HG02798 (cell line): ENCODE results near the gene CSPG4.
"Not testable (repeated sequence)": the region's sequence is repeated elsewhere in the genome, so short reads cannot be mapped to it uniquely, and the experiment has no call there.

Experiments
- ATAC-seq: cut with Tn5 transposase; IDR thresholded peaks from one replicate; pipeline ENCODE4 v1.9.1; 2021; ENCODE audit warnings: mild to moderate bottlenecking; ENCODE audit not compliant: unreplicated experiment, poor library complexity

Gene CSPG4

DNA sequence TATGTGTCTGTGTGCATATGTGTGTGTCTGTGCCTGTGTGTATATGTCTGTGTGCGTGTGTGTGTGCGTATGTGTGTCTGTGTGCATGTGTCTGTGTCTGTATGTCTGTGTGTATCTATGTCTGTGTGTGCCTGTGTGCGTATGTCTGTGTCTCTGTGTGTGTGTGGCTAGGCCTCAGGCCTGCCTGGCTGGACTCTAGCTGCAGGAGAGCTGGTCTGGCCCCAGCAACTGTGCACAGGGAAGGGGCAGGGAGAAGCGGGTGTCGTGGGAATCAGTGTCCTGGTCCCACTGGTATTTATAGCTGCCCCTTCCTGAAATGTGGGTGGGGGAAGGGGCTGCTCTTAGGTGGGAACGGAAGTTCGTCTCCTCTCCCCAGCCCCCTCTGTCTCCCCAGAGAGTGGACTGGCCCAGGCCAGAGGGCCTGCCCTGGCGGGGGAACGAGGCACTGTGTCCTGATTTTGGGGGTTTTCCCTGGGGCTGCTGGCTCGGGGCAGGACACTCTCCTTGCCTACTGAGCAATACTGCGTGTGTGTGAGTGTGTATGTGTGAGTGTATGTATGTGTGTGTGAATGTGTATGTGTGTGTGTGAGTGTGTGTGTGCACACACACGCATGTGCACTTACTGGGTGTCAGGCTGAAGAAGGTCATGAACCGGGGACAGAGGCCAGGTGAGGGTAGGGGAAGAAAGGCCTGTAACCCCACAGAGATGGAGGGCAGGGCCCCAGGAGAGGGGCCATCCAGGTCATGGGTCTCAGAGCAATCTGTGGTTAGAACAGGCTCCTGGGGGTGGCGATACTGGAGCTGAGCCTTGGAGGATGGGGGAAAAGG lies 6.6 kb downstream of the CSPG4 start:
- ATAC-seq = no peak

DNA sequence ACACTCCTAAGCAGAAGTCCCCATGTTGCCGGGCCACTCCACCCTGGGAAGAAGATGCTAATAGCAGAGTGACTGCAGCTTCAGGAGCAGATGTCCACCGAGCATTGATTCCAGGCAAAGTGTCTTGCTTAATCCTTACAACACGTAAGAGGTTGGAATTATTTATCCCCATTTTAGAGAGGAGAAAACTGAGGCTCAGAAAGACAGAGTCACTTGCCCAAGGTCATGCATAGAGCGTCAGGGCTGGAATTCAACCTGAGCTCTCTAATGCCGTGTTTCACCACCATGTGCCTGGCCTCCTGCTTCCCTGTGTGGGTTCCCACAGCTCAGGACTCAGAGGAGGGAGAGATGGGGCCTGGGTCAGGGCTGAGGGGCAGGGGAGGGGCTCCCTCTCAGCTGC lies 7.3 kb downstream of the CSPG4 start:
- ATAC-seq = not testable (repeated sequence)

DNA sequence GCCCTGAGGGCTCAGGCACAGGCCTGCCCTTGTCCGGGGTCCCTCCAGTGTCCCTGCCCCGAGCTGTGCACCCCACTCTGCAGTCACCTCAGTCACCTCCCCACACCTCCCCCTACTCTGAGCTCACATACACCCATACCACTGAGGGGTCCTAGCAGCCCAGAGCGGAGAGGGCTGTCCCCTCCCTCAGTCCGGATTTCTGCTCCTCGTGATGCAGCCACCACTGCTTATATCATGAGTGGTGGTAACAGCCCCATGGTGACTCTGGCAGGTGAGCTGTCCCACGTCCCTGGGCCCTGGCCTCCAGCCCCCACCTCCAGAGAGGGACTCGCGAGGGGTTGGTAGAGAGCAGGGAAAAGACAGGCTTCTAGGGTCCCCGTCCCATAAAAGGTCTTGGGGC lies 8.0 kb downstream of the CSPG4 start:
- ATAC-seq = no peak

DNA sequence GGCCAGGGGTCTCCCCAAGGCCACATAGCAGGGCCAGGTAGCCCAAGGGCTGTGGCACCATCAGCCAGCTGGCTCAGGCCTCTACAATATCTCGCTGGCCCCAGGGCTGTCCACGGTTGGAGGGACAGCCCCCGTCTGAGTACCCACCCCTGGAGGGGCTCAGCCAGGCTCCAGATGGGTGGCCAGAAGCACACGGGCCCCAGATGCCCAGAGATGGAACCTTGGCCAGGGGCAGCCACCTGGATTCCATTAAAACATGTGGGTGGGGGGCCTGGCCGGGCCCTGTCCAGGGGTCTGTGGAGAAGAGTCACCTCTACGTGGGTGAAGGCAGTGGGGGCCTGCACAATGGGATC lies 8.4 kb downstream of the CSPG4 start:
- no peak for ATAC-seq

DNA sequence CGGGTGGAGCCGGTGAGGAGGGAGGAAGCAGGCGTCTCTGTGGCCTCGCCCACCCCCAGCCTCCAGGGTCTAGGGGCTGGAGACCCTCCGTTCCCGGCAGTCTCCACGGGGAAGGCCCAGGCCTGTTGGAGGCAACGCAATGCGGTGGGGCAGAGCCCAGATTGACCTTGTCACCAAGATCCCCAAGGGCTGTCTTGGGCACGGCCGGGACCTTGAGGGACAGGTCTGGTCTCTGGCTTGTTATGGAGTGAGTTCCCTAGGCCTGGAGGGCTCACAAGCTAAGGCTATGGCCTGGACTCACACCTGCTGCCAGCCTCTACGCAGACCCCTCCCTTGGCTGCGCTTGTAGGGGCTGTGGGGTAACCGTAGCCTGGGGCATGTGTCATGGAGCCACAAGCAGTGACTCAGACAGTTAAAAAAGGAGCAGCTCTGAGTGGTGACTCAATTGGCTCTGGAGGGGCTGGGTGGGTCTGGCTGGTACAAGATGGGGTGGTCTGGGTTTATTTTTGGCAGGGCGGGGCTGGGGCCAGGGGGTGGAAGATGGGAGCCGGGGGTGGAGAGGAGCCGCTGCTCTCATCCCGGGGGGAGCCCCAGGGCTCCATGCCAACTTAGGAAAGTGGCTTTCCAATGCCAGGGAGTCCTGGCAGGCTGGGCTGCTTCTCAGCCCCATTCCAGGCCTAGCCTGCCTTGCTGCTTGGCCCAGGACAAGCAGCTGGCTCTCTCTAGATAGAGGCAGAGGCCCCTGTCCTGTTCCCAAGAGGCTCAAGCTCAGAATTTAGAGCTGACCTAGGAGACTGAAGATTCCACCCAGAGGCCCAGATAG lies 9.0 kb downstream of the CSPG4 start:
- ATAC-seq = not testable (repeated sequence)

DNA sequence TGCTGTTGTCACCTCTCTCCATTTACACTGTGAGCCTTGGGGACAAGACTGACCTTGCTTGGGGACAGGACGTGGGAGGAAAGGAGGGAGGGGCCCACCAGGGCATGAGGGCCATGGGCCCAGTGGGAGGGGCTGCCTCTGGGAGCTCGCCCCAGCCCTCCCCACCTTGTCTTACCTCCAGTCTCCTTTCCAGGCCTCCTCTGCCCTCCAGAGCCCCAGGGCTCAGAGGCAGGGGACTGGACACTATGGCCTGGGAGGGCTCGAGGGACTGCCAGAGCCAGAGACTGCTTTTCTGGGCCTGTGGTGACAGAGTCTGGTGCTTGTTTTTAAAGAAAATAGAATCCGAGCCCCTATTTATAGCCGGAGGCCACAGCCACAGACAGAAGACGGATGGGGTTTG lies 10.2 kb downstream of the CSPG4 start:
- no peak for ATAC-seq

DNA sequence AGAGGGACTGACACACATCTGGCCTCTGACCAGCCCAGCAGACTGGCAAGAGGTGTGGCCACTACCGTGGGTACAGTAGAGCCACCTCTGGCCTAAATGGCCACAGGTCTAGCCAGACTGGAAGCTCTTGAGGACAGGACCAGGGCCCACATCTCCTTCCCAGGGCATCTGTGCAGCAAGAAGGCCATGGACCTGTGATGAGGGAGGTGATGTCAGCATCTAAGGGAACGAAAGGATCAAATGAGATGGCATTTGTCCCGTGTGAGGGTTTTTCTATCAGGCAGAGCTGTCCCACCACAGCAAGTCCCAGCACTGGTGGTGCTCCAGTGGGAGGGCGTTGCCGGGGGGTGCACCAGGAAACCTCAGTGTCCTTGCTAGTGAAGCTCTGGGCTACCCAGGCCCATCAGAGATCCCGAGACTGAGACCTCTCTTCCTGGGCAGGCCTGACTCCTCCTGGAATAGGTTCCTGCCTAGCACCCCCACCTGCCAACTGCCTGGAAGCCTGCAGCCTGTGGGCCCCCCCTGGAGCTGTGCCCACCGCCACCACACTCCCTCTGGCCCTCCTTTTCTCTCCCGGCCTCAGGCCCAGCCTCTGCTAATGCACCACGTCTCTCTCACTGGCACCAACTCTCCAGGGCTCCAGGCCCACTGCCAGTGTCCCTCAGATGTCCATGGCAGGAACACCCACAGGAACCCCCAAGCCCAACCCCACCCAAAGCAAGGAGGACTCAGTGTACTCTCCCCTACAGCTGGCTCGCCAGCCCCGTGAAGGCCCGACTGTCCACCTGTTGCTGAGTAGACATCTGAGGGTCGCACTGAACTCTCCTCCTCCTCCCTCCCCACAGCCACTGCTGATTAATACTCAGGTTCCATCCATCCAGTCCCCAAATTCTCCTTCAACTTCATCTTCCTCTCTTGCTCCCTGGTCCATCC lies 11.3 kb downstream of the CSPG4 start:
- ATAC-seq = not testable (repeated sequence)

DNA sequence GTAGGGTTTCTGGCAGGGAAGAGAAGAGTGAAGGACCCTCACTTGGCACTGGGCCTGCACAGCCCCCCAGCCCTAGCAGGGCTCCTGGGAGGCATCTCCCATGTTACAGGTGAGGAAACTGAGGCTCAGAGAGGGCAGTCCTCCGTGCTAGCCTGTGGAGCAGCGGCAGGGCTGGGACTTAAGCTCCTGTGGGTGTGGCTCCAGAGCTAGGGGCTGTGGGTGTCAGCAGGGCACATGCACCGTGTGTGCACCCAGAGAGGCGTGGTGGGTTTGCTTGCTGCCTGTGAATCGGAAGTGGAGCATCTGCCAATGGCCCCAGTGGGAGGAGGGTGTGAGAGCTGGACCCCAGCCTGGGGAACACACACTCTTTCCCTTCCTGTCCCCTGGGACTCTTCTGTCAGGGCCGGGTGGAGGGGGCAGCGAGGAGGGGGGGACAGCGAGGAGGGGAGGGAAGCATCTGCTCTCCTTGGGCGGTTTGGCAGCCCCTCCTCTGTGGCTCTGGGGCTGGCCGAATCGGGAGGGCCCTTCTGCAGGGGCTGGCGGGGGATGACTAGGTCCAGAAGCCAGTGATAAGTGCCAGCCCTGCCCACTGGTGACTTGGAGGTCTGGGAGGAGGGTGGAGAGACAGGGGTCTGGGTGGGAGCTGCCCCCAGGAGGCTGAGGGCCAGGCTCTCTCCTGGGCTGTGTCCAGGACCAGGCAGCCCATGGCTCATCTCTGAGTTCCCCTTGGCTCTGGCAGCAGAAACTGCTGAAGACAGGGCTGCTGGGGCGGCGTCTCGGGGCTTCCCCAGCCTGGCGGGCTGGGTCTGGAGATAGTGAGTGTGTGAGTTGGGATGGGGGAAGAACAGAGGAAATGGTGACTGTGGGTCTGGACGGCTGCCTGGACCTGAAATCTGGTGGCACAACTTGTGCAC lies 12.4 kb downstream of the CSPG4 start:
- not testable (repeated sequence) for ATAC-seq

DNA sequence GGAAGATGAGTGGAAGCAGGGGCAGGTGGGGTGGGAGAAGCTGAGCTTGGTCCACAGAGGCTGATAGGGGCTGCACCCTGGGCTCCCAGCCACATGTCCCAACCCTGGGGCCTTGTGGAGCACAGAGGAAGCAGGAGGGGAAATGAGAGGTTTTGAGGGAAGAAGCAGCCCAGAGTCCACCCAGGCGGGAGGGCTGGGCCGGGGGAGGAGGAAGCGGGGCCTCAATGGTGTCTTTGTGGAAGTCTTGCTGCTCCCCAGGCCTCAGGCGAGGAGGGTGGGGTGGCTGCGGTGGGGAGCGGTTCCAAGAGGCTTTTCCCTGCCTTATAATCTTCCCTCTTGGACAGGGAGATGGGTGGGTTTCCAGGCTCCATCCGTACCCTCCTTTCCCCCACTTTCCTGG lies 13.1 kb downstream of the CSPG4 start:
- ATAC-seq = not testable (repeated sequence)

DNA sequence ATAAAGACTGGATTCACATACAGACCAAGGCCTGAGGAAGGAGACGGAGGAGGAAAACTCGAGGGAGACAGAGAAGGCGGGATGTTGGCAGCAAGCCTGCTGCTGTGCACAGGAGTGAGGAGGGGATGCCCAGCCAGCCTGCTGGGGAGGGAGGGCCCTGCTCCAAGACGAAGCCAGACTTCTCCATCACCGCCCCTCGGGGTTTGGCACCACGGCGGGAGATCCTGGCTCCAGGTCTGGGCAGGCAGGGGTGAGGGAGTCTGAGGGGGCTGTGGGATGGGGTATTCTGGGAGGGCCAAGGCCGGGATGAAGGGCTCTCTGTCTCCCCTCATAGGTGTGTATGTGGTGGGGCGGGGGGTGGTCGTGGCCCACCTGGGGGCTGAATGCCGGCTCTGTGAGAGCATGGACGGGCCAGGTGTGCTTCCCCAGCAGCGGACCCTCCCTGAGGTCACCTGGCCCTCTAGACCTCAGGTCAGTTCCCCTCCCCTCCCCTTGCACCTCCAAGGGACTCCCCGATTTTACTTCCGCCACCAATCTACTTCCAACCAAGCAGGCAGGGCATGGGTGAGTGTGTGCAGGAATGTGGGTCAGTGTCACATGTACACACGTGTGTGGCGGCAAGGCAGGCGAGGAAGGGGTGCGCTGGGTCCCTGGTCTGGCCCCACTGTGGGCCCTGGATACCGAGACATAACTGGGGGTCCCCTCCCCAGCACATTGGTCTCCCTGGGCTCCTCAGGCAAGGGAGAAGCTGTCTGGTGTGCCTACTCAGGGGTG lies 14.5 kb downstream of the CSPG4 start:
- not testable (repeated sequence) for ATAC-seq

DNA sequence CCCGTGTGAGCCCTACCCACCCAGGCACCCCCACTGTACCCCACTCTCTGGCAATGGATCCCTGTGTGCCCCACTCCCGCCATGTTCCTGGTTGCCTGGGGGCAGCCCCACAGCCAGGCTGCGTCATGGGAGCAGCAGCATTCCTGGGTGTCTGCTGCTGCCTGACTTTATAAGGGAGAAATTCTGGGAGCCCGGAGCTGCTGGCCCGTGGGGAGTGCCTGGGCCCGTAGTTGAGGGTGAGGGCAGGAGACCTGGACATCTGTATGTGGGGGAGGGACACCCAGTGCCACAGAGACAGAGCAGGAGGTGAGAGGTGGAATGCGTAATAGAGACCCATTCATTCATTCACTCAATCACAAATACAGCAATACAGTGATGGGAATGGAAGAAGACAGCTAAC lies 15.1 kb downstream of the CSPG4 start:
- ATAC-seq = no peak

DNA sequence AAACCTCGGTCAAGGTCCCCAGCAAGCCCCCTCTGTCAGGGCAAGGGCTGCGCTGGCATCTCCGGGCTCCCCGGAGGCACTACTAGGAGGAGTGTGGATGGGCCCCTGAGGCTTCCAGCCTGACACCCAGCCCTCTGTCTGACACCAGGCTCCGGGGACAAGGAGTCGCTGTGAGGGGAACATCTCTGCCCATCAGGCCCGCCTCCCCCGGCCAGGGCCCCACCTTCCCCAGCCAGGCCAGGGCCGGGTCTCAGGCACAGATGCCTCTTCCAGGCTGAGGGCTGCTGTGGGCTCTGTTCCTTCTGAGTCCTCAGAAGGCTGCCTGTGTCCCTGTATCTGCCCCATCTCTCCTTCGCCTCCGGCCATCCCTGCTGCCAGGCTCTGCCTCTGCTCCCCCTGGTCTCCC lies 15.8 kb downstream of the CSPG4 start:
- no peak for ATAC-seq

DNA sequence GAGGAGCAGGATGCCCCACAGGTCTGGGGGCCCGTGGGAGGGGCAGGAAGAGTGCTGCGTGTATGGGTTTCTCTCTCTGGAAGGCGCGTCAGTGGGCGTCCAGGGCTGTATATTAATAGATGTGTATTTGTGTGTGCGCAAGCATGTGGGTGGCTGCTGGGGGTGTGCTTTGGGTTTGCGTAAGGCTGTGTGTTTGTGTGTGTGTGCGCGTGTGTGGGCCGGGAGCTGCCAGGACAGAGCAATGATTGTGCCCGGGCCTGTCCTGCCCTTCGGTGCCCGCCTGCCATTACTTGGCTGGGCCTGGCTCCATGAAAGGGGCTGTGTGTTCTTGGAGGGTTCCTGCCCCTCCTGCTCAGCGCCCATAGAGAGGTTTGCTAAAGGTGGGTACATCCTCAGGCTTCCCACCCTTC lies 16.3 kb downstream of the CSPG4 start:
- ATAC-seq = no peak

DNA sequence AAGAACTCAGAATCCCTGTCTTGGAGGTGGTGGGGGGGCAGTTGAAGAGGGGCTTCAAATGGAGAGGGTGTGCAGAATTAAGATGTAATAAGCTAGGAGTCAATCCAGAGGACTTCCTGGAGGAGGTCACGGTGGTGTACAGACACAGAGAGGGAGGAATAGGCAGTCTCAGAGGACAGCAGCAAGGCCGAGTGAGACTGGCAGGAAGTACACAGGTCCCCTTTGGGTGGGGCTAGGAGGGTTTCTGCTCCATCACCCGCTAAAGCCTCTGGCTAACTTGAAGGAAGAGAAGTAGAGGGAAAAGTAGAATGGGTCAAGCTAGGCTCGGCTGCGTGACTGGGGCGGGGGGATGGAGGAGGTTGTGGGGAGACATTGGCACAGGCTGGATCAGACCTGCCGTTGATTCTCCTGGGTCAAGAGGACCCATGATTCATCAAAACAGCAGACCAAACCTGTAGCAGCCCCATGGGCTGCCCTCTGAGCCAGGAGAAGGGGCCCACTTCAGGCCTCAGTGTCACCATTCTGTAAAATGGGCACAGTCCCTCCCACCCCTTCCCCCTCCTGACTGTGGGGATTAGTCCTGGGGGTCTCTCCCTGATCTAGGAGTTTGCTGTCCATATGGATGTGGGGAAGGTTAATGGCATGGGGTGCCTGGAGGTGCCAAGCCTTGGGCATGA lies 16.9 kb downstream of the CSPG4 start:
- no peak for ATAC-seq

DNA sequence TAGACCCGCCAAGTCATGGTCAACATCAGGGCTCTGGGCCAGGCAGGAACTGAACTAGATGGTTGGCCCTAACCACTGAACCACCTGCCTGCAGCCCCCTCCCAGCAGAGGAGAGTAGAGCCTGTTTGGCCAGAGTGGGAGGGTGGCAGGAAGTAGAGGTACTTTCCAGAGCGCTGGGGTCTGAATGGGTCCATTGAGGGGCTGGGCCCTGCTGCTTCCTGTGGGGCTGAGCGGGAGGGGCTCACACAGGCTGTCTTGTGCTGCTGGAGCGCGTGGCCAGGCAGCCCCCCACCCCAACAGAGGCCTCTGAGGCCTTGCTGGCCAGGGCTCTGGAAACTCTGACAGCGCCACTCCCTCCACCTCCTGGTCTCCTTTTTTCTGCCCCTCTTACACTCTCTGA lies 17.4 kb downstream of the CSPG4 start:
- no peak for ATAC-seq

DNA sequence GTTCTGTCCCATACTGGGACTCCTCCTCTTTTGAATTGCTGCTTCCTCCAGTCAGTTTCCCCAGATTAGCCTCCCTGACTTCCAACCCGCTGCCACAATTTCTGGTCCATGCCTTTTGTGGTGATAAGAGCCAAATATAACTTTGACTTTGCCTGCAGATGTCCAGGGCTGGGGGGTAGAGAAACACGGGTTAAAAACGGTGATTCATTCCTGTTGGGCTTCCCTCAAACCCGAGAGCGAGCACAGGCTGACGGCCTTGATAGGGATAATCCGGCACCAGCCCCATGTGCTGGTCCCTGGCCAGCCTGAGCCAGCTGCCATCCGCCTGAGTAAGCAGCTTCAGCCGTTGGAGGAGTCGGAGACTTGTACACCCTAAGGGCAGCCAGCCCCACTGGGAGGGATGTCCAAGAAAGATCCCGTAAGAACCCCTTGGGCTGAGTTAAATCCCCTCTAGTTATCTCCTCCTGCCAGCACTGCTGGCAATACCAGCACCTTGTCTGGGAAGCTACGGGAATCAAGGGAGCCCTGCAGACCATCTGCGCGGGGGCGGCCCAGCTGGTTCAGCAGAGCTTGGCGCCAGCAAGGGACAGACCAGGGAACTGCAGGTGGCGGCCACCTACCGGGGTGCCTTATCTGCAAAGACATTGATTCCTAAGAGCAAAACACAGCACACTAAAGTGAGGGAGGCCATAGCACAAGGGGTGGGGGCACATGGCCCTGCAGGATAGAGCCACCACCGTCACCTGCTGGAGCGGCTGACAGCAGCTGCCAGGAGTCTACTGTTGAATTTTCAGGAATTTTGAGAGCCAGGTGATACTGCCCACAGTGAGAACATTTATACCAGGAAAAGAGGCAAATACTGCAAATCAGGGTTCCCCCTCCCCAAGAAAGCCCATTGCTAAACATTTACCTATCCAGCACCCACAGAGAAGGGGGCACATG lies 18.1 kb downstream of the CSPG4 start:
- ATAC-seq = no peak
